Measurements from ENCODE around the gene MGAT5. TPM values are rescaled to one million over a fixed set of nuclear protein-coding genes. Genes with fewer than 3 reads are reported as not detected.

MGAT5 gene
- polyA plus RNA-seq, 4 donors, result 5.6 to 27.4 (median 12.3) TPM

GRCh38 chr2:134232461-134232860 is 21.4 kb upstream of the MGAT5 start:
- Histone ChIP-seq H3K36me3 (ENCODE audit: control insufficient read depth in 3 of 3, insufficient read depth in 2 of 3, low read depth in 1 of 3, low read length in 3 of 3) (peaks cover 0 to 5% (median 0%) of the 10 kb centered on the region in 3 donors), H3K4me3 (ENCODE audit: low read depth in 1 of 3, low read length in 3 of 3) (no peak overlapping the region), H3K9me3 (ENCODE audit: control insufficient read depth in 2 of 2, insufficient read depth in 1 of 2, low read depth in 1 of 2, low read length in 1 of 2) (peaks cover 0 to 13% of the 10 kb centered on the region in 2 donors), H3K4me1 (ENCODE audit: control insufficient read depth in 3 of 3, insufficient read depth in 2 of 3, low read depth in 1 of 3, low read length in 2 of 3) (peaks cover 11 to 27% (median 14%) of the 10 kb centered on the region in 3 donors), H3K27ac (ENCODE audit: low read depth in 1 of 3, low read length in 2 of 3) (peak overlapping the region in 1 of 3 donors; percentile 28), H3K27me3 (ENCODE audit: control insufficient read depth in 3 of 3, insufficient read depth in 3 of 3, low read length in 3 of 3) (no peaks in the 10 kb centered on the region)
- DNase-seq (no peak), FAIRE-seq (no peak)
- WGBS, 3 donors, result 24 to 37% (median 30%) methylated on average over 1 of the region's 1 CpG

GRCh38 chr2:134232868-134233727 is 20.8 kb upstream of the MGAT5 start:
- Histone ChIP-seq H3K27ac (ENCODE audit: low read depth in 1 of 3, low read length in 2 of 3) (peak overlapping the region in 2 of 3 donors; percentile 43 to 68), H3K4me1 (ENCODE audit: control insufficient read depth in 3 of 3, insufficient read depth in 2 of 3, low read depth in 1 of 3, low read length in 2 of 3) (peaks cover 11 to 27% (median 14%) of the 10 kb centered on the region in 3 donors), H3K4me3 (ENCODE audit: low read depth in 1 of 3, low read length in 3 of 3) (no peak overlapping the region), H3K27me3 (ENCODE audit: control insufficient read depth in 3 of 3, insufficient read depth in 3 of 3, low read length in 3 of 3) (no peaks in the 10 kb centered on the region), H3K36me3 (ENCODE audit: control insufficient read depth in 3 of 3, insufficient read depth in 2 of 3, low read depth in 1 of 3, low read length in 3 of 3) (peaks cover 0 to 3% (median 0%) of the 10 kb centered on the region in 3 donors), H3K9me3 (ENCODE audit: control insufficient read depth in 2 of 2, insufficient read depth in 1 of 2, low read depth in 1 of 2, low read length in 1 of 2) (peaks cover 0 to 9% of the 10 kb centered on the region in 2 donors)
- FAIRE-seq (no peak), DNase-seq (peak in 1 of 2 donors; percentile 37)
- WGBS, 3 donors, result 66 to 69% (median 67%) methylated on average over 2 of the region's 2 CpGs

- H3K9me3 ChIP-seq (ENCODE audit: control insufficient read depth in 2 of 2, insufficient read depth in 1 of 2, low read depth in 1 of 2, low read length in 1 of 2), result peaks cover 0 to 5% of the 10 kb centered on the region in 2 donors
- H3K4me1 ChIP-seq (ENCODE audit: control insufficient read depth in 3 of 3, insufficient read depth in 2 of 3, low read depth in 1 of 3, low read length in 2 of 3), result peaks cover 11 to 27% (median 14%) of the 10 kb centered on the region in 3 donors
- FAIRE-seq, result no peak
- 59 to 68% (median 60%) methylated on average over 2 of the region's 2 CpGs for WGBS, 3 donors
- peaks cover 0 to 3% (median 0%) of the 10 kb centered on the region in 3 donors for H3K36me3 ChIP-seq (ENCODE audit: control insufficient read depth in 3 of 3, insufficient read depth in 2 of 3, low read depth in 1 of 3, low read length in 3 of 3)
- no peak overlapping the region for H3K4me3 ChIP-seq (ENCODE audit: low read depth in 1 of 3, low read length in 3 of 3)
- DNase-seq, result no peak
- peak overlapping the region in 2 of 3 donors; percentile 43 to 68 for H3K27ac ChIP-seq (ENCODE audit: low read depth in 1 of 3, low read length in 2 of 3)
- H3K27me3 ChIP-seq (ENCODE audit: control insufficient read depth in 3 of 3, insufficient read depth in 3 of 3, low read length in 3 of 3), result no peaks in the 10 kb centered on the region
Measured at GRCh38 chr2:134233728-134234136, 20.1 kb upstream of the MGAT5 start.

GRCh38 chr2:134234535-134234934 is 19.3 kb upstream of the MGAT5 start:
- Histone ChIP-seq H3K4me3 (ENCODE audit: low read depth in 1 of 3, low read length in 3 of 3) (no peak overlapping the region), H3K9me3 (ENCODE audit: control insufficient read depth in 2 of 2, insufficient read depth in 1 of 2, low read depth in 1 of 2, low read length in 1 of 2) (peaks cover 0 to 5% of the 10 kb centered on the region in 2 donors), H3K27me3 (ENCODE audit: control insufficient read depth in 3 of 3, insufficient read depth in 3 of 3, low read length in 3 of 3) (no peaks in the 10 kb centered on the region), H3K4me1 (ENCODE audit: control insufficient read depth in 3 of 3, insufficient read depth in 2 of 3, low read depth in 1 of 3, low read length in 2 of 3) (peaks cover 11 to 30% (median 14%) of the 10 kb centered on the region in 3 donors), H3K27ac (ENCODE audit: low read depth in 1 of 3, low read length in 2 of 3) (peak overlapping the region in 2 of 3 donors; percentile 2 to 50), H3K36me3 (ENCODE audit: control insufficient read depth in 3 of 3, insufficient read depth in 2 of 3, low read depth in 1 of 3, low read length in 3 of 3) (peaks cover 0 to 3% (median 0%) of the 10 kb centered on the region in 3 donors)
- 17 to 41% (median 19%) methylated on average over 1 of the region's 1 CpG for WGBS, 3 donors
- DNase-seq, result peak; percentile 47 to 64
- no peak for FAIRE-seq

- Histone ChIP-seq H3K9me3 (ENCODE audit: control insufficient read depth in 2 of 2, insufficient read depth in 1 of 2, low read depth in 1 of 2, low read length in 1 of 2) (no peaks in the 10 kb centered on the region), H3K36me3 (ENCODE audit: control insufficient read depth in 3 of 3, insufficient read depth in 2 of 3, low read depth in 1 of 3, low read length in 3 of 3) (peaks cover 0 to 3% (median 0%) of the 10 kb centered on the region in 3 donors), H3K27ac (ENCODE audit: low read depth in 1 of 3, low read length in 2 of 3) (peak overlapping the region in 1 of 3 donors; percentile 42), H3K4me3 (ENCODE audit: low read depth in 1 of 3, low read length in 3 of 3) (no peak overlapping the region), H3K4me1 (ENCODE audit: control insufficient read depth in 3 of 3, insufficient read depth in 2 of 3, low read depth in 1 of 3, low read length in 2 of 3) (peaks cover 11 to 30% (median 14%) of the 10 kb centered on the region in 3 donors), H3K27me3 (ENCODE audit: control insufficient read depth in 3 of 3, insufficient read depth in 3 of 3, low read length in 3 of 3) (no peaks in the 10 kb centered on the region)
- DNase-seq, result no peak
- 69 to 80% (median 79%) methylated on average over 4 of the region's 4 CpGs for WGBS, 3 donors
- no peak for FAIRE-seq
Measured at GRCh38 chr2:134235510-134236144, 18.2 kb upstream of the MGAT5 start.

- DNase-seq (no peak), FAIRE-seq (no peak)
- peaks cover 0 to 2% (median 0%) of the 10 kb centered on the region in 3 donors for H3K36me3 ChIP-seq (ENCODE audit: control insufficient read depth in 3 of 3, insufficient read depth in 2 of 3, low read depth in 1 of 3, low read length in 3 of 3)
- no peaks in the 10 kb centered on the region for H3K27me3 ChIP-seq (ENCODE audit: control insufficient read depth in 3 of 3, insufficient read depth in 3 of 3, low read length in 3 of 3)
- WGBS, 3 donors, result 54 to 80% (median 60%) methylated on average over 3 of the region's 3 CpGs
- H3K9me3 ChIP-seq (ENCODE audit: control insufficient read depth in 2 of 2, insufficient read depth in 1 of 2, low read depth in 1 of 2, low read length in 1 of 2), result no peaks in the 10 kb centered on the region
- H3K4me3 ChIP-seq (ENCODE audit: low read depth in 1 of 3, low read length in 3 of 3), result no peak overlapping the region
- H3K27ac ChIP-seq (ENCODE audit: low read depth in 1 of 3, low read length in 2 of 3), result no peak overlapping the region
- peaks cover 7 to 36% (median 16%) of the 10 kb centered on the region in 3 donors for H3K4me1 ChIP-seq (ENCODE audit: control insufficient read depth in 3 of 3, insufficient read depth in 2 of 3, low read depth in 1 of 3, low read length in 2 of 3)
Measured at GRCh38 chr2:134238371-134238770, 15.5 kb upstream of the MGAT5 start.

GRCh38 chr2:134240061-134240460 is 13.8 kb upstream of the MGAT5 start:
- no peak for DNase-seq
- no peak for FAIRE-seq
- Histone ChIP-seq H3K9me3 (ENCODE audit: control insufficient read depth in 2 of 2, insufficient read depth in 1 of 2, low read depth in 1 of 2, low read length in 1 of 2) (no peaks in the 10 kb centered on the region), H3K4me3 (ENCODE audit: low read depth in 1 of 3, low read length in 3 of 3) (no peak overlapping the region), H3K36me3 (ENCODE audit: control insufficient read depth in 3 of 3, insufficient read depth in 2 of 3, low read depth in 1 of 3, low read length in 3 of 3) (no peaks in the 10 kb centered on the region), H3K27me3 (ENCODE audit: control insufficient read depth in 3 of 3, insufficient read depth in 3 of 3, low read length in 3 of 3) (no peaks in the 10 kb centered on the region), H3K4me1 (ENCODE audit: control insufficient read depth in 3 of 3, insufficient read depth in 2 of 3, low read depth in 1 of 3, low read length in 2 of 3) (peaks cover 4 to 30% (median 7%) of the 10 kb centered on the region in 3 donors), H3K27ac (ENCODE audit: low read depth in 1 of 3, low read length in 2 of 3) (no peak overlapping the region)
- WGBS, 3 donors, result 71 to 80% (median 80%) methylated on average over 2 of the region's 2 CpGs

GRCh38 chr2:134241911-134242310 is 12.0 kb upstream of the MGAT5 start:
- WGBS, 3 donors, result 20 to 63% (median 45%) methylated on average over 2 of the region's 2 CpGs
- Histone ChIP-seq H3K9me3 (ENCODE audit: control insufficient read depth in 2 of 2, insufficient read depth in 1 of 2, low read depth in 1 of 2, low read length in 1 of 2) (no peaks in the 10 kb centered on the region), H3K27ac (ENCODE audit: low read depth in 1 of 3, low read length in 2 of 3) (no peak overlapping the region), H3K36me3 (ENCODE audit: control insufficient read depth in 3 of 3, insufficient read depth in 2 of 3, low read depth in 1 of 3, low read length in 3 of 3) (no peaks in the 10 kb centered on the region), H3K4me3 (ENCODE audit: low read depth in 1 of 3, low read length in 3 of 3) (no peak overlapping the region), H3K4me1 (ENCODE audit: control insufficient read depth in 3 of 3, insufficient read depth in 2 of 3, low read depth in 1 of 3, low read length in 2 of 3) (peaks cover 5 to 25% (median 9%) of the 10 kb centered on the region in 3 donors), H3K27me3 (ENCODE audit: control insufficient read depth in 3 of 3, insufficient read depth in 3 of 3, low read length in 3 of 3) (no peaks in the 10 kb centered on the region)
- FAIRE-seq, result no peak
- peak; percentile 41 to 59 for DNase-seq

Data from small intestine (tissue), 7 donors.